Chondrocyte (in vitro differentiated cells): ENCODE data around the gene HPF1. TPM values are rescaled to one million over a fixed set of nuclear protein-coding genes. Genes with fewer than 3 reads are reported as not detected.
A peak's percentile ranks its signal among the peaks of the same experiment; 100 is the strongest.

Source experiments
- DNase-seq: peaks from one replicate; pipeline ENCODE4 v3.0.0; 2021; ENCODE audit warnings: mixed read lengths, low spot score
- H3K27ac Mint-ChIP-seq: one replicate; pipeline ENCODE4 v1.8.0; 2021; ENCODE audit warnings: mild to moderate bottlenecking, moderate library complexity, mixed read lengths; ENCODE audit not compliant: unreplicated experiment
- H3K27me3 Mint-ChIP-seq: 2 replicates; pipeline ENCODE4 v1.8.0; 2021; ENCODE audit warnings: low read depth, mixed read lengths
- H3K36me3 Mint-ChIP-seq: 2 replicates; pipeline ENCODE4 v1.8.0; 2021; ENCODE audit warnings: low read depth, mixed read lengths
- H3K4me1 Mint-ChIP-seq: 2 replicates; pipeline ENCODE4 v1.8.0; 2021; ENCODE audit warnings: low read depth, mild to moderate bottlenecking, mixed read lengths
- H3K4me3 Mint-ChIP-seq: one replicate; pipeline ENCODE4 v1.8.0; 2021; ENCODE audit warnings: mild to moderate bottlenecking, moderate library complexity, mixed read lengths; ENCODE audit not compliant: unreplicated experiment
- H3K9me3 Mint-ChIP-seq: 2 replicates; pipeline ENCODE4 v1.8.0; 2021; ENCODE audit warnings: low read depth, mixed read lengths
- CTCF ChIP-seq: fragments of 200-600 bp; sonication (generic); IDR thresholded peaks from 2 replicates; pipeline ENCODE4 v1.5.0; 2021; ENCODE audit warnings: antibody characterized with exemption, mild to moderate bottlenecking, moderate library complexity
- total RNA-seq: library from RNA; stranded (reverse); gene quantifications from 3 replicates; pipeline ENCODE4 v1.2.1, GENCODE V29; 2021

The HPF1 gene
- total RNA-seq, 1 donor from 2014 or later, result 20.2 TPM

- Mint-ChIP-seq H3K27ac (peak overlapping the region; percentile 58), H3K27me3 (peaks cover 2% of the 10 kb centered on the region), H3K4me3 (no peak overlapping the region), H3K4me1 (peaks cover 14% of the 10 kb centered on the region), H3K36me3 (no peaks in the 10 kb centered on the region), H3K9me3 (no peaks in the 10 kb centered on the region)
- TF ChIP-seq CTCF, result no peak
- no peak for DNase-seq
These were observed 12.7 kb upstream of the HPF1 start for GRCh38 chr4:169770416-169770815.

GRCh38 chr4:169768385-169768784 lies 10.6 kb upstream of the HPF1 start:
- TF ChIP-seq CTCF, result no peak
- H3K27me3 Mint-ChIP-seq, result peaks cover 2% of the 10 kb centered on the region
- no peak overlapping the region for H3K27ac Mint-ChIP-seq

GRCh38 chr4:169766741-169767140 lies 9.0 kb upstream of the HPF1 start:
- Mint-ChIP-seq H3K36me3 (no peaks in the 10 kb centered on the region), H3K4me3 (no peak overlapping the region), H3K4me1 (peaks cover 14% of the 10 kb centered on the region), H3K27me3 (peaks cover 4% of the 10 kb centered on the region), H3K27ac (no peak overlapping the region), H3K9me3 (no peaks in the 10 kb centered on the region)
- no peak for TF ChIP-seq CTCF
- no peak for DNase-seq

More at GRCh38 chr4:169768385-169768784, 10.6 kb upstream of the HPF1 start:
- Mint-ChIP-seq H3K9me3 (no peaks in the 10 kb centered on the region), H3K36me3 (no peaks in the 10 kb centered on the region), H3K4me3 (no peak overlapping the region), H3K4me1 (peaks cover 14% of the 10 kb centered on the region)
- DNase-seq, result no peak

- Mint-ChIP-seq H3K4me3 (no peak overlapping the region), H3K36me3 (no peaks in the 10 kb centered on the region)
- DNase-seq, result no peak
These were observed 8.1 kb upstream of the HPF1 start for GRCh38 chr4:169765835-169766234.

GRCh38 chr4:169761846-169762245 lies 4.1 kb upstream of the HPF1 start:
- Mint-ChIP-seq H3K27ac (no peak overlapping the region), H3K4me1 (peaks cover 10% of the 10 kb centered on the region), H3K4me3 (no peak overlapping the region), H3K36me3 (no peaks in the 10 kb centered on the region), H3K9me3 (no peaks in the 10 kb centered on the region), H3K27me3 (peaks cover 2% of the 10 kb centered on the region)
- TF ChIP-seq CTCF, result no peak
- DNase-seq, result no peak

More at GRCh38 chr4:169765835-169766234, 8.1 kb upstream of the HPF1 start:
- no peak for TF ChIP-seq CTCF
- no peak overlapping the region for H3K27ac Mint-ChIP-seq
- no peaks in the 10 kb centered on the region for H3K9me3 Mint-ChIP-seq
- H3K4me1 Mint-ChIP-seq, result peaks cover 7% of the 10 kb centered on the region
- H3K27me3 Mint-ChIP-seq, result peaks cover 4% of the 10 kb centered on the region
